ENCODE data around the gene DDX52. TPM values are rescaled to one million over a fixed set of nuclear protein-coding genes. Genes with fewer than 3 reads are reported as not detected.
"Not testable (repeated sequence)": the region's sequence is repeated elsewhere in the genome, so short reads cannot be mapped to it uniquely, and the experiment has no call there.

Gene DDX52
- total RNA-seq, 6 donors from 2014 or later: 9.0 to 24.9 (median 14.2) TPM

DNA sequence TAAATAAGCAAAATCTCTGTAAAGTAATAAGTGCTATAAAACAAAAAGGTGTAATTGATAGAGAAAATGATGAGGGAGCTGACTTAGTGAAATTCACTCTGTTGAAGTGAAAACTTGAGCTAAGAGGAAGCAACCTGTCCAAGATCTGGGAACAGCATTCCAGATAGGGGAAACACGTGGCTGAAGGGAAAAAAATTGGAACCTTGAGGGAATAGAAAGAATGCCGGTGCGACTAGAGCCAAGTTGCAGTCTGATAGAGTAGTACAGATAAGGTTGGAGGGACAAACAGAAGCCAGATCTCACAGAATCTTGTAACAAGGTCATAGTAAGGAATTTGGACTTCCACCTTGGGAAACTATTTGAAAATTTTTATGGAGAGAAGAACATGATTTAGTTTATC, 623 bp upstream of the DDX52 start:
- no peaks in the 10 kb centered on the region for H3K27me3 ChIP-seq
- peak overlapping the region in 2 of 4 donors; percentile 85 to 91 for H3K27ac ChIP-seq
- DNase-seq (no peak), ATAC-seq (ENCODE audit: low FRiP score in 2 of 2) (no peak)
- H3K36me3 ChIP-seq: peaks cover 0 to 22% (median 3%) of the 10 kb centered on the region in 4 donors
- 11 to 17% methylated on average over 3 of the region's 3 CpGs for WGBS, 2 donors
- H3K4me1 ChIP-seq: peaks cover 17 to 32% (median 22%) of the 10 kb centered on the region in 4 donors
- no peak for TF ChIP-seq POLR2AphosphoS5 (IDR thresholded peaks at IDR 0.05)
- TF ChIP-seq, protein P1, sequence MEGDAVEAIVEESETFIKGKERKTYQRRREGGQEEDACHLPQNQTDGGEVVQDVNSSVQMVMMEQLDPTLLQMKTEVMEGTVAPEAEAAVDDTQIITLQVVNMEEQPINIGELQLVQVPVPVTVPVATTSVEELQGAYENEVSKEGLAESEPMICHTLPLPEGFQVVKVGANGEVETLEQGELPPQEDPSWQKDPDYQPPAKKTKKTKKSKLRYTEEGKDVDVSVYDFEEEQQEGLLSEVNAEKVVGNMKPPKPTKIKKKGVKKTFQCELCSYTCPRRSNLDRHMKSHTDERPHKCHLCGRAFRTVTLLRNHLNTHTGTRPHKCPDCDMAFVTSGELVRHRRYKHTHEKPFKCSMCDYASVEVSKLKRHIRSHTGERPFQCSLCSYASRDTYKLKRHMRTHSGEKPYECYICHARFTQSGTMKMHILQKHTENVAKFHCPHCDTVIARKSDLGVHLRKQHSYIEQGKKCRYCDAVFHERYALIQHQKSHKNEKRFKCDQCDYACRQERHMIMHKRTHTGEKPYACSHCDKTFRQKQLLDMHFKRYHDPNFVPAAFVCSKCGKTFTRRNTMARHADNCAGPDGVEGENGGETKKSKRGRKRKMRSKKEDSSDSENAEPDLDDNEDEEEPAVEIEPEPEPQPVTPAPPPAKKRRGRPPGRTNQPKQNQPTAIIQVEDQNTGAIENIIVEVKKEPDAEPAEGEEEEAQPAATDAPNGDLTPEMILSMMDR (IDR thresholded peaks at IDR 0.05): no peak
- TF ChIP-seq POLR2A (IDR thresholded peaks at IDR 0.05): no peak
- no peak for TF ChIP-seq EP300 (IDR thresholded peaks at IDR 0.05)
- no peaks in the 10 kb centered on the region for H3K9me3 ChIP-seq
- peak overlapping the region in 3 of 4 donors; percentile 53 to 88 (median 53) for H3K4me3 ChIP-seq

DNA sequence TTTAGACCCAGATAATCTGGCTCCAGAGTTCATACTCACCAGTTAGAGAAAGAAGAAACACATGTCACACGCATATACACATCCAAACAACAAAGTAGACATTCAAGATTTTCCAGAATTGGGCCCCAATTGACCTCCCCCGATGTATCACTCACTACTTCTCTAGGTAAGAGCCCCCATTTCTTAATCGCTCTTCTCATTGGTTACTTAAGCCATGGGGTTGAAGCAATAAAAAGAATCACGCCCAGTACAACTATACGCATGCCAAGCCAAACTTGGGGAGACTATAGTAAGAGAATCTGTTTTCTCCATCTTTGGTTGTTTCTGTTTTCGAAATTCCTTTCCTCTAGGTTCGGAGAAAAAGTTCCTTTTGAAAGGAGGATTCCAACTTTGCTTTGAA, 565 bp downstream of the DDX52 start:
- Histone ChIP-seq H3K27me3 (no peaks in the 10 kb centered on the region), H3K9me3 (no peaks in the 10 kb centered on the region), H3K36me3 (peaks cover 3 to 26% (median 8%) of the 10 kb centered on the region in 4 donors), H3K4me3 (peak overlapping the region; percentile 53 to 88 (median 56)), H3K4me1 (peaks cover 15 to 32% (median 22%) of the 10 kb centered on the region in 4 donors), H3K27ac (peak overlapping the region; percentile 85 to 91 (median 89))
- TF ChIP-seq EP300 (IDR thresholded peaks at IDR 0.05): no peak
- TF ChIP-seq POLR2A (IDR thresholded peaks at IDR 0.05): no peak
- TF ChIP-seq POLR2AphosphoS5 (IDR thresholded peaks at IDR 0.05): no peak
- TF ChIP-seq, protein P1 (IDR thresholded peaks at IDR 0.05): no peak
- 1 to 2% methylated on average over 7 of the region's 7 CpGs for WGBS, 2 donors
- ATAC-seq (ENCODE audit: low FRiP score in 2 of 2) (peak in 1 of 2 donors; percentile 67), DNase-seq (no peak)

DNA sequence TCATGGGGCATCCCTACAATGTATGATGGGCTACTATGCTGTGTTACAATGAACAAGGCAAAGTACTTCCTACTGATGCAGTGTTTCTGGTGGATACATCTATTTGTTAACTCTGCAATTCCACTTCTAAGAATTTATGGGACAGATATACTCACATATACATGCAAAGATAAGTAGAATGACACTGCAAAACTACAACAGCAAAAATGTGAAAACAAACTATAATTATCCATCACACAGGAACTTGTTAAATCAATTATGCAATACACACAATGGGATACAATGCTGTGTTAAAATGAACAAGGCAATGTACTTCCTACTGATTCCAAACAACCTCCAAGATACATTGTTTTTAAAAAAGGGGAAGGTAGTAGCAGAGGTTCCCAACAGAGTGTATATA, 3.2 kb downstream of the DDX52 start:
- no peaks in the 10 kb centered on the region for H3K27me3 ChIP-seq
- H3K27ac ChIP-seq: no peak overlapping the region
- TF ChIP-seq EP300 (IDR thresholded peaks at IDR 0.05) (no peak), POLR2AphosphoS5 (IDR thresholded peaks at IDR 0.05) (no peak), POLR2A (IDR thresholded peaks at IDR 0.05) (no peak)
- TF ChIP-seq, protein P1 (IDR thresholded peaks at IDR 0.05): no peak
- no peak overlapping the region for H3K4me3 ChIP-seq
- H3K9me3 ChIP-seq: no peaks in the 10 kb centered on the region
- peaks cover 6 to 39% (median 16%) of the 10 kb centered on the region in 4 donors for H3K36me3 ChIP-seq
- DNase-seq (no peak), ATAC-seq (ENCODE audit: low FRiP score in 2 of 2) (no peak)
- peaks cover 15 to 32% (median 22%) of the 10 kb centered on the region in 4 donors for H3K4me1 ChIP-seq

DNA sequence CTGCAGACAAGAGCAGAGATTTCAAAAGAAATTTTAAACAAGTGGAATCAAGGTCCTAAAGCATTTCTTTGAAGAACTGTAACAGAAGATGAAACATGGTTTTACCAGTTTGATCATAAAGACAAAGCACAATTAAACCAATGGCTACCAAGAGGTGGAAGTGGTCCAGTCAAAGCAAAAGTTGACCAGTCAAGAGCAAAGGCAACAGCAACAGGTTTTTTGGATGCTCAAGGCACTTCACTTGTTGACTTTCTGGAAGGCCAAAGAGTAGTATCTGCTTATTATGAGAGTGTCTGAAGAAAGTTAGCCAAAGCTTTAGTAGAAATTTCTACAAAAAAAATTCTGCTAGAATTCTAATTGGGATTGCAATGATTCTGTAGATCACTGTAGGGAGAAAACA, 5.3 kb downstream of the DDX52 start:
- Histone ChIP-seq H3K4me3 (no peak overlapping the region), H3K9me3 (no peaks in the 10 kb centered on the region), H3K36me3 (peaks cover 6 to 48% (median 16%) of the 10 kb centered on the region in 4 donors), H3K4me1 (peaks cover 15 to 28% (median 19%) of the 10 kb centered on the region in 4 donors), H3K27ac (no peak overlapping the region), H3K27me3 (no peaks in the 10 kb centered on the region)
- ATAC-seq (ENCODE audit: low FRiP score in 2 of 2) (no peak), DNase-seq (no peak)
- TF ChIP-seq POLR2A (IDR thresholded peaks at IDR 0.05) (no peak), POLR2AphosphoS5 (IDR thresholded peaks at IDR 0.05) (no peak), EP300 (IDR thresholded peaks at IDR 0.05) (no peak)
- TF ChIP-seq, protein P1 (IDR thresholded peaks at IDR 0.05): no peak

DNA sequence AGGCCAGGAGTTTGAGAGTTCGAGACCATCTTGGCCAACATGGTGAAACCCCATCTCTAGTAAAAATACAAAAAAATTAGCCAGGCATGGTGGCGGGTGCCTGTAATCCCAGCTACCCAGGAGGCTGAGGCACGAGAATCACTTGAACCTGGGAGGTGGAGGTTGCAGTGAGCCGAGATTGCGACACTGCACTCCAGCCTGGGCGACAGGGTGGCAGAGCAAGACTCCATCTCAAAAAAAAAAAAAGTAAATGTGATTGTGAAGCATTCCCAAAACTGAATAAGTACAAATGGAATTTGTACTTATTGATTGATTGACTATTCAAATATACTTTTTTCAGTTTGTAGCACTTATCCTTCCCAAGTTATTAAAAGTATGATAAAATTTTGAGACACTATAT, 26.8 kb downstream of the DDX52 start:
- ATAC-seq (ENCODE audit: low FRiP score in 2 of 2): not testable (repeated sequence)

More for the DNA sequence above, 26.8 kb downstream of the DDX52 start:
- H3K36me3 ChIP-seq: peaks cover 22 to 83% (median 38%) of the 10 kb centered on the region in 4 donors
- 90 to 91% methylated on average over 6 of the region's 6 CpGs for WGBS, 2 donors
- H3K4me1 ChIP-seq, H3K27ac ChIP-seq, DNase-seq, H3K27me3 ChIP-seq, H3K4me3 ChIP-seq, H3K9me3 ChIP-seq: not testable (repeated sequence)
